Neutrophil (primary cell): ENCODE data around the gene KCNQ2.

Experiments used
- H3K27ac ChIP-seq: fragments of 200-600 bp; sonication (generic); 2 replicates; pipeline ENCODE4 v1.5.1; 2016; ENCODE audit warnings: mild to moderate bottlenecking, moderate library complexity
- H3K27me3 ChIP-seq: fragments of 200-600 bp; sonication (generic); 2 replicates; pipeline ENCODE4 v1.6.0; 2016; ENCODE audit warnings: mild to moderate bottlenecking
- H3K36me3 ChIP-seq: fragments of 200-600 bp; sonication (generic); 2 replicates; pipeline ENCODE4 v1.5.1; 2017
- H3K4me1 ChIP-seq, 2 experiments: fragments of 200-600 bp in 1 of 2; sonication (generic) in 1 of 2; 1 replicate in 1 of 2; 2 replicates in 1 of 2; pipeline versions ENCODE4 v1.5.1 to v1.6.1; 2013 to 2016; ENCODE audit warnings: low read depth in 1 of 2, low read length in 1 of 2, mild to moderate bottlenecking in 1 of 2, moderate library complexity in 1 of 2; ENCODE audit not compliant: control insufficient read depth in 1 of 2, insufficient read depth in 1 of 2
- H3K4me3 ChIP-seq, 2 experiments: fragments of 200-600 bp in 1 of 2; sonication (generic) in 1 of 2; 1 replicate in 1 of 2; 2 replicates in 1 of 2; pipeline ENCODE4 v1.5.1; 2013 to 2016; ENCODE audit warnings: low read depth in 1 of 2, low read length in 1 of 2, mild to moderate bottlenecking in 1 of 2, moderate library complexity in 1 of 2
- H3K9me3 ChIP-seq: fragments of 200-600 bp; sonication (generic); 2 replicates; pipeline ENCODE4 v1.5.1; 2016
- CTCF ChIP-seq: fragments of 200-600 bp; sonication (generic); IDR thresholded peaks from 2 replicates; pipeline ENCODE4 v1.5.1; 2016; ENCODE audit warnings: antibody characterized with exemption

The KCNQ2 gene

GRCh38 chr20:63393566-63393965 is 78.9 kb downstream of the KCNQ2 start:
- H3K4me1 ChIP-seq: no peaks in the 10 kb centered on the region
- no peak overlapping the region for H3K4me3 ChIP-seq
- H3K36me3 ChIP-seq: no peaks in the 10 kb centered on the region
- no peaks in the 10 kb centered on the region for H3K9me3 ChIP-seq
- TF ChIP-seq CTCF: no peak
- H3K27me3 ChIP-seq: peaks cover 19% of the 10 kb centered on the region
- no peak overlapping the region for H3K27ac ChIP-seq

- no peak overlapping the region for H3K27ac ChIP-seq
- TF ChIP-seq CTCF: no peak
- H3K36me3 ChIP-seq: no peaks in the 10 kb centered on the region
- H3K27me3 ChIP-seq: peaks cover 19% of the 10 kb centered on the region
- H3K4me1 ChIP-seq: no peaks in the 10 kb centered on the region
- no peak overlapping the region for H3K4me3 ChIP-seq
- H3K9me3 ChIP-seq: no peaks in the 10 kb centered on the region
Measured at GRCh38 chr20:63392465-63393365, 79.7 kb downstream of the KCNQ2 start.

GRCh38 chr20:63387917-63388316 is 84.5 kb downstream of the KCNQ2 start:
- H3K36me3 ChIP-seq: no peaks in the 10 kb centered on the region

GRCh38 chr20:63387393-63387792 is 85.1 kb downstream of the KCNQ2 start:
- H3K27me3 ChIP-seq: peaks cover 7% of the 10 kb centered on the region
- H3K27ac ChIP-seq: no peak overlapping the region
- no peak for TF ChIP-seq CTCF
- H3K9me3 ChIP-seq: no peaks in the 10 kb centered on the region
- H3K36me3 ChIP-seq: no peaks in the 10 kb centered on the region
- no peak overlapping the region for H3K4me3 ChIP-seq
- H3K4me1 ChIP-seq: no peaks in the 10 kb centered on the region

More at GRCh38 chr20:63387917-63388316, 84.5 kb downstream of the KCNQ2 start:
- no peak for TF ChIP-seq CTCF
- Histone ChIP-seq H3K4me3 (no peak overlapping the region), H3K4me1 (no peaks in the 10 kb centered on the region), H3K27ac (no peak overlapping the region), H3K9me3 (no peaks in the 10 kb centered on the region), H3K27me3 (peaks cover 7% of the 10 kb centered on the region)

- peaks cover 9% of the 10 kb centered on the region for H3K27me3 ChIP-seq
- TF ChIP-seq CTCF: no peak
- no peak overlapping the region for H3K4me3 ChIP-seq
- no peaks in the 10 kb centered on the region for H3K4me1 ChIP-seq
- H3K9me3 ChIP-seq: no peaks in the 10 kb centered on the region
- H3K27ac ChIP-seq: no peak overlapping the region
- H3K36me3 ChIP-seq: no peaks in the 10 kb centered on the region
Measured at GRCh38 chr20:63386491-63386890, 86.0 kb downstream of the KCNQ2 start.
